ENCODE results near the gene C19orf53. TPM values are rescaled to one million over a fixed set of nuclear protein-coding genes. Genes with fewer than 3 reads are reported as not detected.

C19orf53 gene
- total RNA-seq, result 89.1 and 111 TPM in 2 replicates
- long read RNA-seq, transcript C19orf53-202 (3 exons, 873 nt), result major isoform, 27 of 30 reads
- long read RNA-seq, partial matches to known transcripts, result 0 of 30 reads
- long read RNA-seq, other reads (novel, unspliced or antisense), result 1 of 30 reads

- H3K27ac Mint-ChIP-seq (ENCODE audit: unreplicated experiment), result peak within 1 kb of the TSS; percentile 91
- peak; percentile 86 for DNase-seq (ENCODE audit: low read depth, low spot score)
- H3K27me3 Mint-ChIP-seq (ENCODE audit: low read depth), result no peaks in the 10 kb centered on the region
- H3K9me3 Mint-ChIP-seq, result no peaks in the 10 kb centered on the region
- peak within 1 kb of the TSS; percentile 98 for H3K4me3 Mint-ChIP-seq
- H3K4me1 Mint-ChIP-seq, result peaks cover 22% of the 10 kb centered on the region
- no peak for TF ChIP-seq CTCF (conservative IDR thresholded peaks at IDR 0.05)
- peaks cover 12% of the 10 kb centered on the region for H3K36me3 Mint-ChIP-seq (ENCODE audit: low read depth)
Observed at GRCh38 chr19:13774217-13775191, at the start of gene C19orf53. Gene C19orf53 (plus strand): TSS chr19:13774456. CDS start chr19:13774478, 22 bp downstream.

- Mint-ChIP-seq H3K27me3 (ENCODE audit: low read depth) (peaks cover 2% of the 10 kb centered on the region), H3K4me3 (no peak overlapping the region), H3K4me1 (peaks cover 4% of the 10 kb centered on the region), H3K36me3 (ENCODE audit: low read depth) (no peaks in the 10 kb centered on the region), H3K27ac (ENCODE audit: unreplicated experiment) (no peak overlapping the region), H3K9me3 (no peaks in the 10 kb centered on the region)
- TF ChIP-seq CTCF (conservative IDR thresholded peaks at IDR 0.05), result no peak
- no peak for DNase-seq (ENCODE audit: low read depth, low spot score)
Observed at GRCh38 chr19:13726323-13726722, 47.9 kb upstream of the C19orf53 start.

- no peak overlapping the region for H3K27ac Mint-ChIP-seq (ENCODE audit: unreplicated experiment)
- no peak for DNase-seq (ENCODE audit: low read depth, low spot score)
- no peaks in the 10 kb centered on the region for H3K9me3 Mint-ChIP-seq
- H3K27me3 Mint-ChIP-seq (ENCODE audit: low read depth), result peaks cover 2% of the 10 kb centered on the region
- peaks cover 11% of the 10 kb centered on the region for H3K4me1 Mint-ChIP-seq
- no peaks in the 10 kb centered on the region for H3K36me3 Mint-ChIP-seq (ENCODE audit: low read depth)
- no peak overlapping the region for H3K4me3 Mint-ChIP-seq
- no peak for TF ChIP-seq CTCF (conservative IDR thresholded peaks at IDR 0.05)
Observed at GRCh38 chr19:13727798-13728197, 46.5 kb upstream of the C19orf53 start.

- peak overlapping the region; percentile 44 for H3K4me3 Mint-ChIP-seq
- H3K27ac Mint-ChIP-seq (ENCODE audit: unreplicated experiment), result no peak overlapping the region
- H3K9me3 Mint-ChIP-seq, result no peaks in the 10 kb centered on the region
Observed at GRCh38 chr19:13729859-13730258, 44.4 kb upstream of the C19orf53 start.

More at GRCh38 chr19:13729859-13730258, 44.4 kb upstream of the C19orf53 start:
- H3K36me3 Mint-ChIP-seq (ENCODE audit: low read depth), result no peaks in the 10 kb centered on the region
- H3K27me3 Mint-ChIP-seq (ENCODE audit: low read depth), result no peaks in the 10 kb centered on the region
- no peak for DNase-seq (ENCODE audit: low read depth, low spot score)
- no peak for TF ChIP-seq CTCF (conservative IDR thresholded peaks at IDR 0.05)
- H3K4me1 Mint-ChIP-seq, result peaks cover 11% of the 10 kb centered on the region
